ENCODE data around the gene XPR1. TPM values are rescaled to one million over a fixed set of nuclear protein-coding genes. Genes with fewer than 3 reads are reported as not detected.

The XPR1 gene
- total RNA-seq, 2 donors from 2014 or later: 39.3 to 50.9 TPM

DNA sequence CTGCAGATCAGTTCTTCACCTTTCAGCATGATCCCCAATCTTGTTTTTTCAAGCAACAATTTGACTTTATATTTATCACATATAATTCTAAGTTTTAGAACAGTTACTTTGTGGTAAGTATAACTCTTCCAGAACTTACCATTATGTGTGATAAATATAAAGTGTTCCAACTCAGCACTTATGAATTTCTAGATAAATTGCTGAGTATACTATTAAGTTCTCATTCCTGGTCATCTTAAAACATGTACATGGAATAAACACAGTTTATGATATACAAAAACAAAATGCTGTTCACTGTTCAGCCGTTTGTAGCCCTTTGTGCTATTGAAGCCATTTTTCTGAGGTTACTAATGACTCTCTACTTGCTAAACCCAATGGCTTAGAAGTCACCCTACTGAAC is 5.1 kb upstream of the XPR1 start:
- Histone ChIP-seq H3K27me3 (ENCODE audit: control insufficient read depth, insufficient read depth, low read length, poor library complexity, severe bottlenecking) (peaks cover under 1% of the 10 kb centered on the region), H3K27ac (ENCODE audit: low read depth, low read length) (no peak overlapping the region), H3K9ac (ENCODE audit: extremely low read depth, low read length, poor library complexity, severe bottlenecking) (no peak overlapping the region), H3K36me3 (ENCODE audit: control insufficient read depth, insufficient read depth, low read length) (no peaks in the 10 kb centered on the region), H3K4me3 (ENCODE audit: low read length) (no peak overlapping the region), H3K4me1 (ENCODE audit: control insufficient read depth, insufficient read depth, low read length) (no peaks in the 10 kb centered on the region), H3K9me3 (ENCODE audit: control insufficient read depth, low read length) (no peaks in the 10 kb centered on the region)
- 82 to 93% methylated on average over 1 of the region's 1 CpG for WGBS, 2 experiments (ENCODE audit: insufficient coverage in 1 of 2, insufficient read length in 1 of 2)
- no peak overlapping the region for H3K4me3 Mint-ChIP-seq
- H3K27ac Mint-ChIP-seq: no peak overlapping the region
- no peak for DNase-seq
- H3K27me3 Mint-ChIP-seq (ENCODE audit: insufficient read depth): peaks cover 3% of the 10 kb centered on the region
- peaks cover 6% of the 10 kb centered on the region for H3K4me1 Mint-ChIP-seq
- no peaks in the 10 kb centered on the region for H3K36me3 Mint-ChIP-seq (ENCODE audit: low read depth)
- no peaks in the 10 kb centered on the region for H3K9me3 Mint-ChIP-seq
- TF ChIP-seq, protein P1, sequence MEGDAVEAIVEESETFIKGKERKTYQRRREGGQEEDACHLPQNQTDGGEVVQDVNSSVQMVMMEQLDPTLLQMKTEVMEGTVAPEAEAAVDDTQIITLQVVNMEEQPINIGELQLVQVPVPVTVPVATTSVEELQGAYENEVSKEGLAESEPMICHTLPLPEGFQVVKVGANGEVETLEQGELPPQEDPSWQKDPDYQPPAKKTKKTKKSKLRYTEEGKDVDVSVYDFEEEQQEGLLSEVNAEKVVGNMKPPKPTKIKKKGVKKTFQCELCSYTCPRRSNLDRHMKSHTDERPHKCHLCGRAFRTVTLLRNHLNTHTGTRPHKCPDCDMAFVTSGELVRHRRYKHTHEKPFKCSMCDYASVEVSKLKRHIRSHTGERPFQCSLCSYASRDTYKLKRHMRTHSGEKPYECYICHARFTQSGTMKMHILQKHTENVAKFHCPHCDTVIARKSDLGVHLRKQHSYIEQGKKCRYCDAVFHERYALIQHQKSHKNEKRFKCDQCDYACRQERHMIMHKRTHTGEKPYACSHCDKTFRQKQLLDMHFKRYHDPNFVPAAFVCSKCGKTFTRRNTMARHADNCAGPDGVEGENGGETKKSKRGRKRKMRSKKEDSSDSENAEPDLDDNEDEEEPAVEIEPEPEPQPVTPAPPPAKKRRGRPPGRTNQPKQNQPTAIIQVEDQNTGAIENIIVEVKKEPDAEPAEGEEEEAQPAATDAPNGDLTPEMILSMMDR (conservative IDR thresholded peaks at IDR 0.05): no peak

DNA sequence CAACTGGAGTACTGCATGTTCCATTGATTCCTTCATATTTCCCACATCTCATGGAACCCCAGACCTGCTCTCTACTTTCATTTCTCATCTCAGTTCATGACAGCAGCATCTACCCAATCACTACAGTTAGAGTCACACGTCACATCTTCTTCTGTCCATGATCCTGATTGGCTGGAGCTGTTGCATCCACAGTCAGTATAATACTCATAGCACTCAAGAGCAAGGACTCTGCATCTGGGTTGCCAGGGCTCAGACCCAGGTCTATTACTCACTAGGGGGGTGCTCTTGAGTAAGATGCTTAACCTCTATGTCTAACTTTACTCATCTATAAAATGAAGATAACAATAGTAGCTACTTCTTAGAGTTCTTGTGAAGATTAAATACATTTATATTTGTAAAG is 4.4 kb upstream of the XPR1 start:
- Histone ChIP-seq H3K4me3 (ENCODE audit: low read length) (no peak overlapping the region), H3K9me3 (ENCODE audit: control insufficient read depth, low read length) (no peaks in the 10 kb centered on the region), H3K4me1 (ENCODE audit: control insufficient read depth, insufficient read depth, low read length) (no peaks in the 10 kb centered on the region), H3K36me3 (ENCODE audit: control insufficient read depth, insufficient read depth, low read length) (no peaks in the 10 kb centered on the region), H3K9ac (ENCODE audit: extremely low read depth, low read length, poor library complexity, severe bottlenecking) (no peak overlapping the region), H3K27me3 (ENCODE audit: control insufficient read depth, insufficient read depth, low read length, poor library complexity, severe bottlenecking) (no peaks in the 10 kb centered on the region), H3K27ac (ENCODE audit: low read depth, low read length) (no peak overlapping the region)
- Mint-ChIP-seq H3K4me1 (peaks cover 6% of the 10 kb centered on the region), H3K36me3 (ENCODE audit: low read depth) (no peaks in the 10 kb centered on the region), H3K4me3 (no peak overlapping the region), H3K27ac (no peak overlapping the region), H3K27me3 (ENCODE audit: insufficient read depth) (no peaks in the 10 kb centered on the region), H3K9me3 (no peaks in the 10 kb centered on the region)
- 83 to 89% methylated on average over 1 of the region's 1 CpG for WGBS, 2 experiments (ENCODE audit: insufficient coverage in 1 of 2, insufficient read length in 1 of 2)
- no peak for DNase-seq
- TF ChIP-seq, protein P1 (conservative IDR thresholded peaks at IDR 0.05): no peak

DNA sequence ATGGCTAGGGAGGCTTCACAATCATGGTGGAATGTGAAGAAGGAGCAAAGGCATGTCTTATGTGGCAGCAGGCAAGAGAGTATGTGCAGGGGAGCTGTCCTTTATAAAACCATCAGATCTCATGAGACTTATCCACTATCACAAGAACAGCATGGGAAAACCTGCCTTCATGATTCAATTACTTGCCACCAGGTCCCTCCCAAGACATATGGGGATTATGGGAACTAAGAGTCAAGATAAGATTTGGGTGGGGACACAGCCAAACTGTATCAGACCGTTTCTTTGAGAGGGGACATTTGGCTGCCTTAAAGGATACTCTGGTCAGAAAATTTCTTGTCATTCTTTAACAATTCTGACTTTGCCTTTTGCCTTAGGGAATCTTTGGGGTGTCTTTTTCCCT is 3.2 kb upstream of the XPR1 start:
- no peak for DNase-seq
- Mint-ChIP-seq H3K4me1 (peaks cover 6% of the 10 kb centered on the region), H3K27ac (no peak overlapping the region), H3K36me3 (ENCODE audit: low read depth) (no peaks in the 10 kb centered on the region), H3K4me3 (no peak overlapping the region), H3K27me3 (ENCODE audit: insufficient read depth) (no peaks in the 10 kb centered on the region), H3K9me3 (no peaks in the 10 kb centered on the region)
- H3K27ac ChIP-seq (ENCODE audit: low read depth, low read length): no peak overlapping the region
- H3K36me3 ChIP-seq (ENCODE audit: control insufficient read depth, insufficient read depth, low read length): no peaks in the 10 kb centered on the region
- TF ChIP-seq, protein P1 (conservative IDR thresholded peaks at IDR 0.05): no peak
- WGBS, 2 experiments (ENCODE audit: insufficient coverage in 1 of 2, insufficient read length in 1 of 2): 94 to 100% methylated on average over 1 of the region's 1 CpG
- no peaks in the 10 kb centered on the region for H3K4me1 ChIP-seq (ENCODE audit: control insufficient read depth, insufficient read depth, low read length)
- H3K4me3 ChIP-seq (ENCODE audit: low read length): no peak overlapping the region
- no peaks in the 10 kb centered on the region for H3K27me3 ChIP-seq (ENCODE audit: control insufficient read depth, insufficient read depth, low read length, poor library complexity, severe bottlenecking)
- no peaks in the 10 kb centered on the region for H3K9me3 ChIP-seq (ENCODE audit: control insufficient read depth, low read length)
- no peak overlapping the region for H3K9ac ChIP-seq (ENCODE audit: extremely low read depth, low read length, poor library complexity, severe bottlenecking)
